Mammary epithelial cell (primary cell): Measurements from ENCODE around the gene ARHGAP44.

Experiments used
- CTCF ChIP-seq, 2 donors: IDR thresholded peaks in 1 of 2; conservative IDR thresholded peaks in 1 of 2; 2 replicates each; pipeline ENCODE4 v1.5.1; 2011 to 2012; ENCODE audit warnings: inconsistent platforms in 2 of 2, low read length in 2 of 2, mild to moderate bottlenecking in 2 of 2, control low read depth in 1 of 2, low read depth in 1 of 2; ENCODE audit not compliant: insufficient read depth in 1 of 2; ENCODE audit errors: extremely low read depth in 1 of 2
- EZH2 ChIP-seq: IDR thresholded peaks from 2 replicates; pipeline ENCODE4 v1.6.1; 2012; ENCODE audit warnings: low read length, inconsistent platforms, borderline replicate concordance

- no peak for TF ChIP-seq CTCF (conservative IDR thresholded peaks at IDR 0.05 in 1 of 2, IDR thresholded peaks at IDR 0.05 in 1 of 2; ENCODE audit: extremely low read depth in 1 of 2, insufficient read depth in 1 of 2, low read depth in 1 of 2, low read length in 2 of 2)
- TF ChIP-seq EZH2: no peak
Observed at GRCh38 chr17:12851901-12852435, 62.7 kb downstream of the ARHGAP44 start.
